HepG2 (cell line): Measurements from ENCODE around the gene DHX8. TPM values are rescaled to one million over a fixed set of nuclear protein-coding genes. Genes with fewer than 3 reads are reported as not detected.

Source experiments
- CCDC6 ChIP-seq: sonication (generic); formaldehyde crosslinking; IDR thresholded peaks from 2 replicates; pipeline ENCODE4 v1.8.1; 2022; ENCODE audit warnings: mild to moderate bottlenecking, missing genetic modification reagents, moderate library complexity
- CENPX ChIP-seq: sonication (generic); formaldehyde crosslinking; IDR thresholded peaks from 2 replicates; pipeline ENCODE4 v1.9.0; 2021; ENCODE audit warnings: mild to moderate bottlenecking, missing genetic modification reagents, moderate library complexity
- DMAP1 ChIP-seq: IDR thresholded peaks from 2 replicates; pipeline ENCODE4 v1.6.1; 2016
- EP300 ChIP-seq, 3 experiments: sonication (generic) in 1 of 3; formaldehyde crosslinking in 1 of 3; IDR thresholded peaks; 2 replicates each; pipeline versions ENCODE4 v1.5.1 to v1.6.1; 2011 to 2020; ENCODE audit warnings: low read depth in 2 of 3, low read length in 2 of 3, borderline replicate concordance in 1 of 3, improper control_type of control experiment in 1 of 3, mild to moderate bottlenecking in 1 of 3, missing genetic modification reagents in 1 of 3, moderate library complexity in 1 of 3
- ERF ChIP-seq: IDR thresholded peaks from 2 replicates; pipeline ENCODE4 v1.6.1; 2018; ENCODE audit warnings: missing biosample characterization, missing genetic modification reagents
- FOSL1 ChIP-seq: sonication (generic); formaldehyde crosslinking; IDR thresholded peaks from 2 replicates; pipeline ENCODE4 v1.9.0; 2021; ENCODE audit warnings: missing genetic modification reagents, borderline replicate concordance
- FOXM1 ChIP-seq: sonication (generic); formaldehyde crosslinking; IDR thresholded peaks from 2 replicates; pipeline ENCODE4 v1.5.0; 2020; ENCODE audit warnings: missing genetic modification reagents
- HDAC1 ChIP-seq: sonication (generic); formaldehyde crosslinking; IDR thresholded peaks from 2 replicates; pipeline ENCODE4 v1.5.1; 2020; ENCODE audit warnings: mild to moderate bottlenecking, missing genetic modification reagents
- KAT2B ChIP-seq: fragments of 150-350 bp; IDR thresholded peaks from 2 replicates; pipeline ENCODE4 v1.6.1; 2014; ENCODE audit warnings: low read depth, low read length, borderline replicate concordance
- KLF13 ChIP-seq: sonication (generic); formaldehyde crosslinking; IDR thresholded peaks from 2 replicates; pipeline ENCODE4 v1.4.0; 2020; ENCODE audit warnings: mild to moderate bottlenecking, missing genetic modification reagents
- NR2F1 ChIP-seq, 2 experiments: fragments of 450-650 bp in 1 of 2; formaldehyde crosslinking in 1 of 2; IDR thresholded peaks; 2 replicates each; pipeline versions ENCODE4 v1.5.0 to v1.6.1; 2016 to 2020; ENCODE audit warnings: mild to moderate bottlenecking in 1 of 2, missing compliant biosample characterization in 1 of 2, missing genetic modification reagents in 1 of 2, moderate library complexity in 1 of 2
- SP4 ChIP-seq: sonication (generic); formaldehyde crosslinking; IDR thresholded peaks from 2 replicates; pipeline ENCODE4 v1.8.1; 2023; ENCODE audit warnings: mild to moderate bottlenecking, missing genetic modification reagents
- TBX3 ChIP-seq: fragments of 450-650 bp; IDR thresholded peaks from 2 replicates; pipeline ENCODE4 v1.6.1; 2017; ENCODE audit warnings: antibody characterized with exemption, mild to moderate bottlenecking, inconsistent platforms, borderline replicate concordance
- TEAD2 ChIP-seq: sonication (generic); formaldehyde crosslinking; IDR thresholded peaks from 2 replicates; pipeline ENCODE4 v1.9.0; 2021; ENCODE audit warnings: missing genetic modification reagents
- TOPORS ChIP-seq: sonication (generic); formaldehyde crosslinking; IDR thresholded peaks from 2 replicates; pipeline ENCODE4 v1.8.0; 2023; ENCODE audit warnings: mild to moderate bottlenecking, missing genetic modification reagents
- ZNF264 ChIP-seq: sonication (generic); formaldehyde crosslinking; IDR thresholded peaks from 2 replicates; pipeline ENCODE4 v1.4.0; 2020; ENCODE audit warnings: missing genetic modification reagents
- ZNF382 ChIP-seq: sonication (generic); formaldehyde crosslinking; IDR thresholded peaks from 2 replicates; pipeline ENCODE4 v1.5.0; 2020; ENCODE audit warnings: missing genetic modification reagents, mild to moderate bottlenecking, borderline replicate concordance
- ZNF546 ChIP-seq: sonication (generic); formaldehyde crosslinking; conservative IDR thresholded peaks from 2 replicates; pipeline ENCODE4 v1.8.1; 2023; ENCODE audit warnings: mild to moderate bottlenecking, missing genetic modification reagents
- ZNF674 ChIP-seq: sonication (generic); formaldehyde crosslinking; IDR thresholded peaks from 2 replicates; pipeline ENCODE4 v1.5.0; 2020; ENCODE audit warnings: low read depth, mild to moderate bottlenecking, missing genetic modification reagents
- ZNF747 ChIP-seq: sonication (generic); formaldehyde crosslinking; IDR thresholded peaks from 2 replicates; pipeline ENCODE4 v1.8.1; 2023; ENCODE audit warnings: missing genetic modification reagents, mild to moderate bottlenecking, borderline replicate concordance
- polyA plus RNA-seq, 8 experiments: library from polyadenylated mRNA; depleted of rRNA in 3 of 8; stranded (reverse) in 7 of 8; unstranded in 1 of 8; fragments of >200 nt; fragmentation: Illumina TruSeq in 4 of 8; extraction: Trizol in 4 of 8; gene quantifications; 2 replicates each; pipeline versions ENCODE4 v1.2.1 to v1.2.3, GENCODE V29; 2011 to 2016; ENCODE audit warnings: low read depth in 4 of 8, missing spikeins in 1 of 8, mixed read lengths in 1 of 8; ENCODE audit not compliant: insufficient read depth in 1 of 8
- total RNA-seq, 5 experiments: library from RNA; depleted of rRNA; stranded (reverse); fragments of >200 nt; fragmentation: Illumina TruSeq; extraction: Trizol; gene quantifications; 2 replicates each; pipeline ENCODE4 v1.2.3, GENCODE V29; 2016; ENCODE audit warnings: low read depth in 1 of 5
- TF ChIP-seq, protein P1 (sequence below): sonication (generic); formaldehyde crosslinking; IDR thresholded peaks from 2 replicates; pipeline ENCODE4 v1.8.1; 2022; ENCODE audit warnings: mild to moderate bottlenecking, missing genetic modification reagents
- TF ChIP-seq, protein P2 (sequence below): IDR thresholded peaks from 2 replicates; pipeline ENCODE4 v1.4.0; 2020; ENCODE audit warnings: mild to moderate bottlenecking, missing genetic modification reagents
- TF ChIP-seq, protein P3 (sequence below): IDR thresholded peaks from 2 replicates; pipeline ENCODE4 v1.6.1; 2016; ENCODE audit warnings: low read depth, control low read depth

Gene DHX8
- total and polyA plus RNA-seq, 2 of the 13 experiments (the other 11 are each of a cell fraction or from before 2014, with no cell fraction given), result 24.8 to 48.9 TPM

- TF ChIP-seq, protein P1, sequence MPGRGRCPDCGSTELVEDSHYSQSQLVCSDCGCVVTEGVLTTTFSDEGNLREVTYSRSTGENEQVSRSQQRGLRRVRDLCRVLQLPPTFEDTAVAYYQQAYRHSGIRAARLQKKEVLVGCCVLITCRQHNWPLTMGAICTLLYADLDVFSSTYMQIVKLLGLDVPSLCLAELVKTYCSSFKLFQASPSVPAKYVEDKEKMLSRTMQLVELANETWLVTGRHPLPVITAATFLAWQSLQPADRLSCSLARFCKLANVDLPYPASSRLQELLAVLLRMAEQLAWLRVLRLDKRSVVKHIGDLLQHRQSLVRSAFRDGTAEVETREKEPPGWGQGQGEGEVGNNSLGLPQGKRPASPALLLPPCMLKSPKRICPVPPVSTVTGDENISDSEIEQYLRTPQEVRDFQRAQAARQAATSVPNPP (CRISPR knock-in tag), result peak; percentile 87
- peak; percentile 76; the same call in 1 of the 2 replicates for TF ChIP-seq TOPORS
- TF ChIP-seq ZNF747, result peak; percentile 99
- TF ChIP-seq, protein P2, sequence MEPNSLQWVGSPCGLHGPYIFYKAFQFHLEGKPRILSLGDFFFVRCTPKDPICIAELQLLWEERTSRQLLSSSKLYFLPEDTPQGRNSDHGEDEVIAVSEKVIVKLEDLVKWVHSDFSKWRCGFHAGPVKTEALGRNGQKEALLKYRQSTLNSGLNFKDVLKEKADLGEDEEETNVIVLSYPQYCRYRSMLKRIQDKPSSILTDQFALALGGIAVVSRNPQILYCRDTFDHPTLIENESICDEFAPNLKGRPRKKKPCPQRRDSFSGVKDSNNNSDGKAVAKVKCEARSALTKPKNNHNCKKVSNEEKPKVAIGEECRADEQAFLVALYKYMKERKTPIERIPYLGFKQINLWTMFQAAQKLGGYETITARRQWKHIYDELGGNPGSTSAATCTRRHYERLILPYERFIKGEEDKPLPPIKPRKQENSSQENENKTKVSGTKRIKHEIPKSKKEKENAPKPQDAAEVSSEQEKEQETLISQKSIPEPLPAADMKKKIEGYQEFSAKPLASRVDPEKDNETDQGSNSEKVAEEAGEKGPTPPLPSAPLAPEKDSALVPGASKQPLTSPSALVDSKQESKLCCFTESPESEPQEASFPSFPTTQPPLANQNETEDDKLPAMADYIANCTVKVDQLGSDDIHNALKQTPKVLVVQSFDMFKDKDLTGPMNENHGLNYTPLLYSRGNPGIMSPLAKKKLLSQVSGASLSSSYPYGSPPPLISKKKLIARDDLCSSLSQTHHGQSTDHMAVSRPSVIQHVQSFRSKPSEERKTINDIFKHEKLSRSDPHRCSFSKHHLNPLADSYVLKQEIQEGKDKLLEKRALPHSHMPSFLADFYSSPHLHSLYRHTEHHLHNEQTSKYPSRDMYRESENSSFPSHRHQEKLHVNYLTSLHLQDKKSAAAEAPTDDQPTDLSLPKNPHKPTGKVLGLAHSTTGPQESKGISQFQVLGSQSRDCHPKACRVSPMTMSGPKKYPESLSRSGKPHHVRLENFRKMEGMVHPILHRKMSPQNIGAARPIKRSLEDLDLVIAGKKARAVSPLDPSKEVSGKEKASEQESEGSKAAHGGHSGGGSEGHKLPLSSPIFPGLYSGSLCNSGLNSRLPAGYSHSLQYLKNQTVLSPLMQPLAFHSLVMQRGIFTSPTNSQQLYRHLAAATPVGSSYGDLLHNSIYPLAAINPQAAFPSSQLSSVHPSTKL (CRISPR knock-in tag), result peak; percentile 81
- peak; percentile 85 for TF ChIP-seq SP4
- no peak for TF ChIP-seq ZNF382 (CRISPR knock-in tag)
- TF ChIP-seq CCDC6, result peak; percentile 85; the same call in 1 of the 2 replicates
- no peak for TF ChIP-seq KLF13 (CRISPR knock-in tag)
- no peak for TF ChIP-seq CENPX (CRISPR knock-in tag)
- TF ChIP-seq ZNF264, result peak; percentile 97
- TF ChIP-seq TEAD2, result no peak
- peak; percentile 63; the same call in 1 of the 2 replicates for TF ChIP-seq DMAP1
- TF ChIP-seq, protein P3, sequence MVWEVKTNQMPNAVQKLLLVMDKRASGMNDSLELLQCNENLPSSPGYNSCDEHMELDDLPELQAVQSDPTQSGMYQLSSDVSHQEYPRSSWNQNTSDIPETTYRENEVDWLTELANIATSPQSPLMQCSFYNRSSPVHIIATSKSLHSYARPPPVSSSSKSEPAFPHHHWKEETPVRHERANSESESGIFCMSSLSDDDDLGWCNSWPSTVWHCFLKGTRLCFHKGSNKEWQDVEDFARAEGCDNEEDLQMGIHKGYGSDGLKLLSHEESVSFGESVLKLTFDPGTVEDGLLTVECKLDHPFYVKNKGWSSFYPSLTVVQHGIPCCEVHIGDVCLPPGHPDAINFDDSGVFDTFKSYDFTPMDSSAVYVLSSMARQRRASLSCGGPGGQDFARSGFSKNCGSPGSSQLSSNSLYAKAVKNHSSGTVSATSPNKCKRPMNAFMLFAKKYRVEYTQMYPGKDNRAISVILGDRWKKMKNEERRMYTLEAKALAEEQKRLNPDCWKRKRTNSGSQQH (CRISPR knock-in tag), result peak; percentile 90
- no peak for TF ChIP-seq FOSL1
- TF ChIP-seq HDAC1 (CRISPR knock-in tag), result peak; percentile 92
- TF ChIP-seq ZNF546 (CRISPR knock-in tag), result 0 out of 2 replicates have a peak, but pooled peaks have one; percentile 29
- TF ChIP-seq FOXM1 (CRISPR knock-in tag), result peak; percentile 93; the same call in 1 of the 2 replicates
- no peak for TF ChIP-seq ZNF674
- peak; percentile 100 for TF ChIP-seq ERF (CRISPR knock-in tag)
- TF ChIP-seq KAT2B, result no peak
- no peak; a peak in 1 of 4 replicates for TF ChIP-seq NR2F1 (CRISPR knock-in tag; IDR thresholded peaks at IDR 0.05)
- TF ChIP-seq TBX3, result no peak
- peak; percentile 51 to 66 for TF ChIP-seq EP300 (IDR thresholded peaks at IDR 0.05; ENCODE audit: low read depth in 2 of 2, low read length in 2 of 2)
- peak; percentile 69 for TF ChIP-seq EP300 (CRISPR knock-in tag; IDR thresholded peaks at IDR 0.05; ENCODE audit: borderline replicate concordance)
Measured at GRCh38 chr17:43483674-43484551, at the start of gene DHX8 (continued).
